Endothelial cell (in vitro differentiated cells): ENCODE results near the gene UBB. TPM values are rescaled to one million over a fixed set of nuclear protein-coding genes. Genes with fewer than 3 reads are reported as not detected.

Experiments
- DNase-seq: peaks from one replicate; pipeline ENCODE4 v3.0.0; 2021; ENCODE audit warnings: low spot score
- H3K27ac Mint-ChIP-seq: one replicate; pipeline ENCODE4 v1.8.0; 2021; ENCODE audit warnings: mixed read lengths, inconsistent platforms; ENCODE audit not compliant: unreplicated experiment
- H3K27me3 Mint-ChIP-seq: one replicate; pipeline ENCODE4 v1.8.0; 2021; ENCODE audit warnings: mild to moderate bottlenecking, moderate library complexity, mixed read lengths, inconsistent platforms; ENCODE audit not compliant: unreplicated experiment
- H3K36me3 Mint-ChIP-seq: one replicate; pipeline ENCODE4 v1.8.0; 2021; ENCODE audit warnings: mild to moderate bottlenecking, low read depth, mixed read lengths, inconsistent platforms; ENCODE audit not compliant: unreplicated experiment
- H3K4me1 Mint-ChIP-seq: one replicate; pipeline ENCODE4 v1.8.0; 2021; ENCODE audit warnings: mild to moderate bottlenecking, mixed read lengths, inconsistent platforms; ENCODE audit not compliant: unreplicated experiment
- H3K4me3 Mint-ChIP-seq: one replicate; pipeline ENCODE4 v1.8.0; 2021; ENCODE audit warnings: mild to moderate bottlenecking, mixed read lengths, inconsistent platforms; ENCODE audit not compliant: unreplicated experiment
- H3K9me3 Mint-ChIP-seq: one replicate; pipeline ENCODE4 v1.8.0; 2021; ENCODE audit warnings: mixed read lengths, inconsistent platforms; ENCODE audit not compliant: unreplicated experiment
- total RNA-seq: library from RNA; stranded (reverse); fragmentation: NEBNext Ultra II Directional; extraction: Animal tissue kit (Norgen Biotek cat#: 25700); gene quantifications from one replicate; pipeline ENCODE4 v1.2.1, GENCODE V29; 2021; ENCODE audit not compliant: unreplicated experiment
- TF ChIP-seq, protein P1 (sequence below): fragments of 200-600 bp; sonication (generic); IDR thresholded peaks from one replicate; pipeline ENCODE4 v1.5.0; 2021; ENCODE audit warnings: antibody characterized with exemption; ENCODE audit not compliant: unreplicated experiment

The UBB gene
- total RNA-seq, 1 donor from 2014 or later: 2,050 TPM

DNA sequence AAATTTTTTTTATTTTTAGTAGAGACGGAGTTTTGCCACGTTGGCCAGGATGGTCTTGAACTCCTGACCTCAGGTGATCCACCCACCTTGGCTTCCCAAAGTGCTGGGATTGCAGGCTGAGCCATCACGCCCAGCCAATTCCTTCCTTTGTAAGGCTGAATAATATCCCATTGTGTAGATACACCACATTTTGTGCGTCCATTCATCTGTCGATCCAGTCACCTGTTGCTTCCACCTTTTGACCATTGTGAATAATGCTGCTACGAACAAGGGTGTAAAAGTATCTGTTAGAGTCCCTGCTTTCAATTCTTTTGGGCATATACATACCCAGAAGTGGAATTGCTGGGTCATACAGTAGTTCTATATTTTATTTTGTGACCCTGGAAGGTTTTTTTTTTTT lies 49.8 kb downstream of the UBB start:
- H3K4me1 Mint-ChIP-seq: peaks cover 5% of the 10 kb centered on the region
- H3K27me3 Mint-ChIP-seq: peaks cover 7% of the 10 kb centered on the region
- no peak overlapping the region for H3K4me3 Mint-ChIP-seq
- H3K9me3 Mint-ChIP-seq: no peaks in the 10 kb centered on the region
- TF ChIP-seq, protein P1, sequence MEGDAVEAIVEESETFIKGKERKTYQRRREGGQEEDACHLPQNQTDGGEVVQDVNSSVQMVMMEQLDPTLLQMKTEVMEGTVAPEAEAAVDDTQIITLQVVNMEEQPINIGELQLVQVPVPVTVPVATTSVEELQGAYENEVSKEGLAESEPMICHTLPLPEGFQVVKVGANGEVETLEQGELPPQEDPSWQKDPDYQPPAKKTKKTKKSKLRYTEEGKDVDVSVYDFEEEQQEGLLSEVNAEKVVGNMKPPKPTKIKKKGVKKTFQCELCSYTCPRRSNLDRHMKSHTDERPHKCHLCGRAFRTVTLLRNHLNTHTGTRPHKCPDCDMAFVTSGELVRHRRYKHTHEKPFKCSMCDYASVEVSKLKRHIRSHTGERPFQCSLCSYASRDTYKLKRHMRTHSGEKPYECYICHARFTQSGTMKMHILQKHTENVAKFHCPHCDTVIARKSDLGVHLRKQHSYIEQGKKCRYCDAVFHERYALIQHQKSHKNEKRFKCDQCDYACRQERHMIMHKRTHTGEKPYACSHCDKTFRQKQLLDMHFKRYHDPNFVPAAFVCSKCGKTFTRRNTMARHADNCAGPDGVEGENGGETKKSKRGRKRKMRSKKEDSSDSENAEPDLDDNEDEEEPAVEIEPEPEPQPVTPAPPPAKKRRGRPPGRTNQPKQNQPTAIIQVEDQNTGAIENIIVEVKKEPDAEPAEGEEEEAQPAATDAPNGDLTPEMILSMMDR: no peak
- H3K36me3 Mint-ChIP-seq: peaks cover 5% of the 10 kb centered on the region
- no peak overlapping the region for H3K27ac Mint-ChIP-seq
- DNase-seq: no peak

DNA sequence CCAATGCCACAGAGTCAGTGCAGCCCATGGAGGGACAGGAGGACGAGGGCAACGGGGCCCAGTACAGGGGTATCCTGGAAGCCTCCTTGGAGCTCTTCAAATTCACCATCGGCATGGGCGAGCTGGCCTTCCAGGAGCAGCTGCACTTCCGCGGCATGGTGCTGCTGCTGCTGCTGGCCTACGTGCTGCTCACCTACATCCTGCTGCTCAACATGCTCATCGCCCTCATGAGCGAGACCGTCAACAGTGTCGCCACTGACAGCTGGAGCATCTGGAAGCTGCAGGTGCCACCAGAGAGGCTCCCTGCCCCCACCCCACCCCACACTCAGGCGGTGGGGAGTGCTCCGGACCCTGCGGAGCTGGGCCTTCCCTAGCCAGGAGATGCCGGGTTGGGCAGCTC lies 51.1 kb downstream of the UBB start:
- H3K36me3 Mint-ChIP-seq: no peaks in the 10 kb centered on the region
- H3K27me3 Mint-ChIP-seq: peaks cover 6% of the 10 kb centered on the region
- no peak for DNase-seq
- no peaks in the 10 kb centered on the region for H3K4me1 Mint-ChIP-seq
- TF ChIP-seq, protein P1: no peak
- no peak overlapping the region for H3K4me3 Mint-ChIP-seq
- H3K27ac Mint-ChIP-seq: no peak overlapping the region
- H3K9me3 Mint-ChIP-seq: no peaks in the 10 kb centered on the region

Other genes starting within 250 kb of the UBB start
- gene NCOR1, start 165.6 kb upstream of the UBB start, total RNA-seq: 104 TPM
- 23.1 TPM for gene PIGL, start 163.9 kb upstream of the UBB start, total RNA-seq
- gene CENPV, start 27.6 kb upstream of the UBB start, total RNA-seq: 11.4 TPM
- gene TRPV2, start 34.5 kb downstream of the UBB start, total RNA-seq: 4.8 TPM
- gene LRRC75A, start 111.1 kb downstream of the UBB start, total RNA-seq: 0.95 TPM
- gene ZNF287, start 188.1 kb downstream of the UBB start, total RNA-seq: 8.0 TPM